ENCODE results near the gene SLC35E4.

GRCh38 chr22:30650508-30651116 is 15.0 kb downstream of the SLC35E4 start:
- TF ChIP-seq CTCF (IDR thresholded peaks at IDR 0.05) (no peak), POLR2AphosphoS5 (IDR thresholded peaks at IDR 0.05) (no peak)
